Stimulated activated CD8-positive, alpha-beta memory T cell treated with anti-CD3 and anti-CD28 coated beads, Interleukin-2, amount 100 ng/mL, for 48 hours (primary cell): ENCODE data around the gene STX8.
A peak's percentile ranks its signal among the peaks of the same experiment; 100 is the strongest.

Experiments
- DNase-seq, 2 donors: peaks; one replicate each; pipeline ENCODE4 v3.0.0-alpha.2; 2020; ENCODE audit warnings: low read depth in 2 of 2

The STX8 gene

DNA sequence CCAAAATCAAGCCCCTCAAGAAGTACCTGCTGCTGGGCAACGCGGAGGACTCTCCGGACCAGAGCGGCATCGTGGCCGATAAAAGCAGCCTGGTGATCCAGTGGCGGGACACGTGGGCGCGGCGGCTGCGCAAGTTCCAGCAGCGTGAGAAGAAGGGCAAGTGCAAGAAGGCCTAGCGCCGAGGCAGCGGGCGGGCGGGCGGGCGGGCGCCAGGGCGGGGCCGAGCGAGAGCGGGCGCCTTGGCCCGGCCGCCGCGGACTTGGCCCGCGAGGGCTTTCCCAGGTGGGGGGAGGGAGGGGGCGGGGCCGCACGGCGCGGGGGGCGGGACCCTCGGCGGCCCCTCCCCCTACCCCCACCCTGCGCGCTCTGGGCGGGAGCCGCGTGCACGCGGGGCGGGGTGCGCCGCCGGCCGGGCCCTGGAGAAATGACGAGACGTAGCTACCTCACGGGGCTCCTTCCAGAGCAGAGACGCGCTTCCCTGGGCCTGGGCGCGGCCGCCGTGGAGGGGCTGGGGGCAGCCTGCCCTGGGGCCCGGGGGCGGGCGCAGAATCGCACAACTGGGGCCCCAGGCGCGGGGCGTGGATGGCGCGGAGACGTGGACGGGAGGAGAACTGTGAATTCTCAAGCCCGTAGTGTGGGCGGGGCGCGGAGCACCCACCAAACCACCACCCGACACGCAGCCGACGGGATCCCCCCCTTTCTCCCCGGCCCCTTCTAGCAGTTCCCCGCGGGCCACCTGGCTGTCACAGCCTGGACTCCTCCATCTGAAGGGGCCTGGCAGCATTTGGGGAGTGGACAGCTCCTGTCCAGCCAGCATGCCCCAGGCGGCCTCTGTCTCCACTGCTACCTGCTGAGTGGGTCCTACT lies 335.6 kb downstream of the STX8 start:
- peak; percentile 52 to 58 for DNase-seq

DNA sequence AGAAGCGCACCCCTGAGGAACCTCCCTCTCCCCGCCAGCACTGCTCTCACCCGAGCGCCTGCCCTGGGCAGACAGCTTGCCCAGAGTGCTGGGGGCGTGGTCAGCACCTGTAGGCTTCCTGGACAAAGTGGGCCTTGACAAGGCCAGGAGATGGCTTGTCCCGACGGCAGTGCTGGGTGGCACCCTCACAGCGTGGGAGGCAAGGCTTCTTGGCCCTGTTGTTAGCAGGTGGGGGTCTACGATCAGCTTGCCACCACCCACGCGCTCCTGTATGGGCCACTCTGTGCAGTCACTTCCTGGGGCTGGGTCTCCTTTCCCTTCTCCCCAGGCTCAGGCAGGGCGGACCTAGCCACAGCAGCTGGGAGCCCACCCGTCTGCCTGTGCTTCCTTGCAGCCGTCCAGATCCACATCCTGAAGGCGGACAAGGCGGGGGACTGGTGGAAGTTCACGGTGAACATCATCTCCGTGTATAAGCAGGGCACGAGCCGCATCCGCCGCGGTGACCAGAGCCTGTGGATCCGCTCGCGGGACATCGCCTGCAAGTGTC lies 336.3 kb downstream of the STX8 start:
- no peak for DNase-seq

DNA sequence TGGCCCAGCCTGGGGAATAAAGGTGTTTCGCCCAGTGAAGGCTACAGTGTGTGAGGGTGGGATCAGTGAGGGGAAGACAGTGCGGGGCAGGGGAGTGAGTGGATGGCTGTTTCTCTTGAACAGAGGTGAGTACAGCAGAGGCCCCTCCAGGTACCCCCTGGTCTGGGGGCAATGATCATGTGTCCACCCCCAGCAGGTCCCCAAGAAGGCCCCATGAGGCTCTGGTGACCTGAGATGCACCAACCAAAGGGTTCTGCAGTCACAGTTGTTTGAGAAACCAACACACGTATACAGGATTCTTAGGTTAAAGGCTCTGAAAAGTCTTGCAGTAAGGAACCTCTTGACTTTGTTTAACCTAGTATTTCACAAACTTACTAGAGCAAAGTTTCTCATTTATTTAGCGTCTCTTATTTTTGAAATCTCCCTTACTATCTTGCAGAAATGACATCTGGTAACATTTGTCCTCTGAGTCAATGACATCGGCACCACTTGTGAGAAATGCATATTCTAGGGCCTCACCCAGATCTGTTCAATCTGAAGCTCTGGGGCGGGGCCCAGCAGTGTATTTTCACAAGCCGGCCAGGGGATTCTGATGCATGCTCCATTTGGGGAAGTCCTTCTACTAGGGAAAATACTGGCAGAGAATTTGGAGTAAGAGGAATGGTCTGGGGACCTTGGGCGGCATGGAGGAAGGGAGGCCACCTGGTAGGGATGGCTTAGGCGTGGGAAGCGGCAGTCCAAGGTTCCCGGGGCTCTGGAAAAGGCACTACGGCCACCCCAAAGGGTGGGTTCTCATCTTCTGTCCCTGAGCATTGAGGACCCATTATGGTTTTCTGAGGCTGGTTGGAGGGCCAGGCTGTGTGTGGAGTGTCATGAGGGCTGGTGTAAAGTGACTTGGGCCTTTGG lies 337.0 kb downstream of the STX8 start:
- no peak for DNase-seq

DNA sequence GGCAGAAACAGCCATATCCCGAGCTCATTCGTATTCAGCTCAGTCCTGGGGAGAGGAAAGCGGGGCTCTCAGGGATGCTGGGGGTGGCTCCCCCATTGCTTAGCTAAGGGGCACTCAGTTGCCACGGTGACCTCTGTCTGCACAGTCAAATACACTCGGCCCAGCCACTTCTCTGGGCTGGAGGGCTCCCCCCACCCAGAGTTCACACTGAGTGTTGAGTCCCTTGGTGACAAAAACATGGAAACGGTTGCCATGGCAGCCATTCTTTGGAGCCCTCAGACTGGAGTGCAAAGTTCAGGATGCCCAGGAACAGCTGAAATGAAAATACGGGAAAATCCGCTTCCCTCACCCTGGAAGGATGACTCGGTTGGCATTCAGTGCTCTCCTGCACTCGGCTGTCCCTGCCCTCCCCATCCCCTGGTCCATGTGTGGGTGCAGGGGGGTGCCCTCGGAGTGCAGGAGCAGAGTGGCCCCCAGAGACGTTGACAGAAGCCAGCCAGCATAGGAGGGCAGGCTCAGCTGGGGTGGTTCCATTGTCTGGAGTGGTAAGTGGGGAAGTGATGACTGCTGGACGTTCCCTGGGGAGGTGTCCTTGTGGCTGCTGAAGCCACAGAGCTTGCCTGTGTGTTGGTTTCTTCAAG lies 337.8 kb downstream of the STX8 start:
- DNase-seq, result no peak

DNA sequence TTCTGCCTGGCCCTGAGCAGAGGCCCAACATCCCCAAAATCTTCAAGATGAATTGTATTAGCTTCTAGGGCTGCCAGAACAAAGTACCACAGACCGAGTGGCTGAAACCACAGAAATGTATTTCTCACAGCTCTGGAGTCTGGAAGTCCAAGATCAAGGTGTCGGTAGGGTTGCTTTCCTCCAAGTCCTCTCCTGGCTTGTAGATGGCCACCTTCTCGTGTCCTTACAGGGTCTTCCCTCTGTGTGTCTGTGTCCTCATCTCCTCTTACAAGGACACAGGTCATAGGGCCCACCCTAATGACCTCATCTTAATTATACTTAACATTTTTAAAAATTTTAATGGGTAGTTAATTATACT lies 338.6 kb downstream of the STX8 start:
- DNase-seq, result no peak

DNA sequence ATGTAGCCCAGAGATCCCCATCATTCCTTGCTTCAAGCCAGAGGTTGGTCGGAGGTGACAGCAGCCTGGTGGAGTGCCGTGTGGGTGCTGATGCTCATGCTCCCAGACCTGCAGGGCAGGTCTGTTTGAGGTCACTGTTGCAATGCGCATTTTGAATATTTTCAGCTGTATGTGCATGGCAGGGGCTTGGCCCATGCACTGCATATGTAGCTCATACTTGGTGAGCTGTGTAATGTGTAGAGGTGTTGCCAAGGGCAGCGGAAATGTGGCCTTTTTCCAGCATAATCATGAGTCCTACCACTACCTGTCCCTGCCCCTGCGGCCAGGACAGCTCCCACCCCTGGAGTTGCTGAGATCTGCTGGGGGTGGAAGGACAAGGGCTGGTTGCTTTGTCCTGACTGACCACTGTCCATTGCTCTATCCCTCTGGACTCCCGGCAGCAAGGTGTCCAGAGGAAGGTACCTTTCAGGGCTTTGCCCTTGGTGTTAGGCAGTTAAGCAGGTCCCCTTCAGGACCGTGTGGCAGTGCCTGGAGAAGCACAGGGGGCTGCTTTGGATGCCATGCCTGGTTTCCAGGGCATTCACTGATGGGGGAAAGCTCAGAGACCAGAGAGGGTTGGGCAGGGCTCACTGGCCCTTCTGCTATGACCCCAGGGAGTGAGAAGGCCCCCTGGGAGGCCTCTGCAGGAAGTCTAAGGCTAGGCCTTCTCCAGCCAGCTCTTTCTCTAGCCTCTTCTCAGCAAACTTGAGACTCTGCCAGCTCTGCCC lies 339.2 kb downstream of the STX8 start:
- no peak for DNase-seq

DNA sequence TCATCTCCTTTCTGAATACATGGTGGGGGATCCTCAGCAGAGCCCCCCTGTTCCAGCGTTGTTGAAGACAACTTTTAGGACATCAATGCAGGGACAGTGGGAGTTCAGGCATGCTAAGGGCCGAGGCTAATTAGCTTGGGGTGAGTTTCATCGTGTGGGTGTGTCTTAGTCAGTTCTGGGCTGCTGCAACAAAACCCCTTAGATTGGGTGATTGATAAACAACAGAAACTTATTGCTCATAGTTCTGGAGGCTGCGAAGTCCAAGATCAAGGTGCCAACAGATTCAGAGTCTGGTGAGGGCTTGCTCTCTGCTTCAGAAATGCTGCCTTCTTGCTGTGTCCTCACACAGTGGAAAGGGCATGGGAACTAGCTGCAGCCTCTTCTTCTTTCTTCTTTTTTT lies 340.3 kb downstream of the STX8 start:
- DNase-seq, result no peak

DNA sequence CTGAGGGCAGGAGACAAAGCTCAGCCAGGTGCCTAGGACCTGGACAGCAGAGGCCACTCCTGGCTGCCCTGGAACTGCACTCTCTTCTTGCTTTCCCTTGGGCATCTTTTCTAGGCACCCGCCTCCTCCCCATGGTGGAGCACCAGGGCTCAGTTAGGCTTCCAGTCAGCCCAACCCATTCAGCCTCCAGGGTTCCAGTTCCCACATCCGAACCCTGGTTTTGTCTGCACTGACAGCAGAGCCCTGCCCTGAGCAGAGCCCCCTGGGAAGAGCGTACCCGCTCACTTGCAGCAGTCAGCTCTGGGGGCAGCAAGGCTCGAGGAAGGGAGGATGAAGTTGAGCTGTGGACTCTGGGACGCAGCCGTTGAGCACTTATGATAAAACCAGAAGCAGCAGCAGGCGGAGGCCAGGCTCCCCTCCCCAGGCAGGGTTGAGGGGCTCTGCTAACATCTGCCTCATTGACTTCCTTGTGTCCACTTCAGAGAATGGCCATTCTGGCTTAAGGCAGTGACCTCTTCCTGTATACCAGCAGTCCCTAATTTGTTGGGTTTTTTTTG lies 341.2 kb downstream of the STX8 start:
- no peak for DNase-seq

DNA sequence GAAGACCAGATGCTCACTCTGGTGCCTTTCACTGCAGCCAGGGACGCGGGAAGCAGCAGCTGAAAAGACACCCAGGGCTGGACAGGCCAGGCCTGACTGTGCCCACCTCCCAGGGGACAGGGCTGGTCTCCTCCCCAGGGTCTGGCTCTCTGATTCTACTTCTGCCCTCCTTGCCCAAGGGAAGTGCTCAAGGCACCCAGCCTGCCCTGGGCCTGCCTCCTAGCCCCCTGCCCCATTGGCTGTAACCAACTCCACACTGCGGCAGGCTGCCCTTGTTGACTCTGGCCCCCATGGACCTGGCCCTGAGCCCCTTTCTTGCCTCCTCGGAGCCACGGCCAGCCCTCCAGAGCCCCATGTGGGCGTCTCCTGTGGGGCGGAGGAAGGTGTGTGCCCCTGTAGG lies 341.9 kb downstream of the STX8 start:
- DNase-seq, result no peak

DNA sequence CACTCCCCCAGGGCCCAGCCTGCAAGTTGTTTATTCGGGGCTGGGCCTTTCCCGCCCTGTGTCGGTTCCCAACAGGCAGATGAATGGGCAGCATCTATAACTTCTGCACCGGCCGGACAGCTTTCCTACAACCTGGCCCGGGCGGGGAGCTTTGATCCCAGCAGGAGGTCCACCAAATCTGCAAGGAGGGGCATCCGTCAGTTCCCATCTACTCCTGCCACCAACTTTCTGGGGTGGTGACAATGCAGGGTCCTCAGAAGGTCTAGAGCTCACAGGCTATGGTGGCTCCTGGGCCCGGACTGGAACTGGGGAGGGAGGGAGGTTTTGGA lies 342.4 kb downstream of the STX8 start:
- no peak for DNase-seq

DNA sequence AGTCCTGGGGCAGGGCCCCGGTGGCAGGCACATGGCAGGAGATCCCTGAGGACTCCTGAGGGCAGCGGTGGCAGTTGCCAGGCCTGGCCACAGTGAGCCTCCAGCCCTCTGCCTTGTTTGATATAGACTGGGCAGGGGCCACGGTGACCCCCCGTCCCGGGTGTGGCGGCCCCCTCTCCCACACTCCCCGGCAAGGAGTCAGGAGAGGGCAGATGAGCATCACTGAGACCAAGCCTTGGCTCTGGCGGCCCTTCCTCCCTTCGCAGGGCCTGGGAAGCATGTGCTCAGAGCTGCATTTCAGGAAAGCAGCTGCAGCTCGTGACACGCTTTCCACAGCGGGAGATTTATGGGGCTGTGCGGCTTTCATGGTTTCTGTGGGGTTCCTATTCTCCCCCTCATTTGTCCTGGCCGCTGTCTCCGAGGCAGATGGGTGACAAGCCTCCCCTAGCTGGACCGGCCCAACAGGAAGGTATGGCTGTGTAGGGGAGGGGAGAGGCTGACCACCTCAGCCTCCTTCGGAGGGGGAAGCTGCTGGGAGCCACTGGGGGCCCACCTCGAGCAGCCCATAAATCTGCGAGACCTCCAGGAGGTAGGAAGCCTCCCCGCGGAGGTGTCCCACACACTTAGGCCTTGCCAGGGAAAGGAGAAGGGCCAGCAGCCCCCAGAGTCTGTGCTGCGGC lies 342.9 kb downstream of the STX8 start:
- no peak for DNase-seq

DNA sequence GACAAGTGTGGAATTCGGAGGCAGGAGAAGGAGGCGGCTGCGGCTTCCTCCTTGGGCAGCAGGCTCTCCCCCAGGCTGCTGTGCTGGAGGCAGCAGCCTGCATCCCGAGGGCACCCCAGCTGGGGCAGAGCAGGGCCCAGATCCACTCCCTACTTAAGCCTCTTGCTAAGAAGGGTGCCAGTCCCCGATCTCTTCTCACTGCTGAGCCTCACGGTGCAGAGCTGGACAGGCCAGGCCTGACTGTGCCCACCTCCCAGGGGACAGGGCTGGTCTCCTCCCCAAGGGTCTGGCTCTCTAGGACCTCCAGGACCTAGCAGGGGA lies 343.5 kb downstream of the STX8 start:
- no peak for DNase-seq

DNA sequence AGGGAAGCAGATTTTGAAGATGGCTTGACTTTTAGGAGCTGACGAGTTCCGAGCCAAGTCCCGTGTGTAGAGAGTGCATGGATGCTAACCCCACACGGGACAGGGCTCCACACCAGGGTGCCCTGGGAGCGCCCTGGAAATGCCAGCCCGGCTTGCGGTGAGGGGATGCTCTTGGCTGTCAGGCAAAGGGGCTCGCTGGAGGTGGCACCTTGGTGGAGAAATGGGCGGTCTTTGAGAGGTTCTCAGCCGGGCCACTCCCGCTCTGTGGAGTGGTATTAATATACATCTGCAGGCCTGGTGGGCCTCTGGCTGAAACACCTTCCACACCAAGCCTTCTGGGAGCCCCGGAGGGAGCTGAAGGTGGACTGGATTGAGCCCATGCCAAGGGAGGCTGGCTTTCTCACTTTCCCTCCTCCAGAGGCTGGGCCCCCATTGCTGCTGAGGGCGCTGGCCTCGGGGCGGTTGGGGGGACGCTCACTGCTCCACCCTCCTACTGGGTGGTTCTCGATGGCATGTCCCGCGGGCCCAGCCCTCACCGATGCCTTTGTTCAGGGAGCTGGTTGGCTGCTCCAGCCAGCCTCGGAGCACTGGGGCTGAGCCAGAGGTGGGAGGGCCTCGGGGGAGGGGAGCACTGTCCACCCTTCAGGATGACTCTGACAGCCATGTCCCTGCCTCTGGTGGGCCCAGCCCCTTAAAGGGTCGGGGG lies 344.0 kb downstream of the STX8 start:
- no peak for DNase-seq

DNA sequence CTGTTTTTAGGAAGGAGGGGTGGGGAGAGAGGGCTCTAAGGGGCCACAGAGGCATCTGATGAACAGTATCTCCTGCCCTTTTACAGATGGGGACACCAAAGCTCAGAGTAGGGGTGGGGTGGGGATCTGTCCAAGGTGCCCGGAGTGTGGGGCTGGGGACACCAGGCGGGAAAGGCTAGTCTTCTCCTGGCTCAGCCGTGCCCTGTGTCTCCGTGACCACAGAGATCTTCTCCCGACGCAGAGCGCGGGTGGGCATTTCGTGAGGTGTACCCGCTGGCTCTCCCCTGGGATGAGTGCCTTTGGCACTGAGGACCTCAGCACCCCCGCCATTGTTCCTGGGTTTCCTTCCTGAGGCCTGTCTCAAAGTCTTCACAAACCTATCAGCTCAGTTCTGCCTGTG lies 344.8 kb downstream of the STX8 start:
- no peak for DNase-seq

DNA sequence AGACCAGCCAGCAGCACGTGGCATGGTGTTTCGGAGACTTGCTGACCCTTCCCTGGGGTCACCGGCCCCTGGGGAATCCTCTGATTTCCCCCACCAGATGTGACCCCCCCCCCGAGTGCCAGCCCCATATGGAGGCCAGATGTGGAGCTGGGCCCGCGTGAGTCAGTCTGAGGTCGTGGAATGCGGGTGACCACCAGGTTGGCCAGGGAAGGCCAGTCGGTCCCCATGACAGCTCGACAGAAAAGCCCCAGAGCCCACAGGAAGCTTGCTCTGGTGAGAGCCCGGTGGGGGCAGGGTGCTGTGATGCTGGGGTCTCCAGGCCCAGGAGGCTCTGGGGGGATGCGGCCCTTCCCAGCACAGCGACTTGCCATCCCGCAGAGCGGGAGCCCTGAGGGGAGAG lies 345.3 kb downstream of the STX8 start:
- DNase-seq, result no peak

DNA sequence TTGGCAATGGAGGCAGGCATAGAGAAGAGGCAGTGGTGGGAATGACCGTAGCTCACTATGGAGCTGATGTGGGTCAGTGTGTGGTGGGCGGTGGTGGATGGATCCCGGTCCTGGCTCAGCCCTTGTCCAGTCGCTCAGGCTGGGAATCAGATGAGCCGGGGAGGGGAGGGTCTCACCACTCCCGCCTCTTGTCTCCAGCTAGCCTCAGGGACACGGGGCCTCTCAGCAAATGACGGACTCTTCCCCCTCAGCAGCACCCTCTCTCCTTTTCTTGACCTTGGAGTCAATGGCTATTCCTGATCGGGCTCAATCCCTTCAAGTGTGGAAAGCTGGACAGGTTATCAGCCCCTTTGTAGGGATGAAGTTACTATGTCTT lies 345.8 kb downstream of the STX8 start:
- no peak for DNase-seq

DNA sequence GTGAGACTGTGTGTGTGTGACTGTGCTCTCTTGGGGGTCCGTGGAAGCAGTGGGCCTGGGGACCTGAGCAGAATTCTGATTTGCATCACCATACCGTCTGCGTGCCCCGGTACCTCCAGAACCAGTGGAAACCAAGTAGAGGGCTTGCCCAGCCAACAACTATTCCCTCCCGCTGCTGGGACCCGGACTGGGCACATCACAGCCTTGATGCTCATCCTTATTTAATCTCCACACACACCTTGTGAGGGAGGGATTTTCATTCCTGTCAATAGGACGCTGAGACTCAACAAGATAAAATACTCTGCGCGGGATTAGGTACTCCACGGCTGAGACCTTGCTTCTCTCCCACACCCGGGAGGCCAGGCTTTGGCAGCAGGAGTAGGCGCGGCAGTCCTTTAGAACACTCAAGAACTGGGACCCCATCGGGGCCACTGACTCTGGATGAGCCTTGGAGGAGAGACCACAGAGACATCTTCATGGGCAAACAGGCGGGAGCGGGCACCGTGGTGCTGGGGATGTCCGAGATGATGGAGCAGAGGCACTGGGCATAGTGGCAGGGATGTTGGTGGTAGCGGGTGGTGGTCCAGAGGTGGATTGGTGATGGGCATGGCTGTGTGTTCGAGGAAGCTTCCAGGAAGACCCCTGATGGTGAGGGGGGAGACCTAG lies 346.3 kb downstream of the STX8 start:
- no peak for DNase-seq

DNA sequence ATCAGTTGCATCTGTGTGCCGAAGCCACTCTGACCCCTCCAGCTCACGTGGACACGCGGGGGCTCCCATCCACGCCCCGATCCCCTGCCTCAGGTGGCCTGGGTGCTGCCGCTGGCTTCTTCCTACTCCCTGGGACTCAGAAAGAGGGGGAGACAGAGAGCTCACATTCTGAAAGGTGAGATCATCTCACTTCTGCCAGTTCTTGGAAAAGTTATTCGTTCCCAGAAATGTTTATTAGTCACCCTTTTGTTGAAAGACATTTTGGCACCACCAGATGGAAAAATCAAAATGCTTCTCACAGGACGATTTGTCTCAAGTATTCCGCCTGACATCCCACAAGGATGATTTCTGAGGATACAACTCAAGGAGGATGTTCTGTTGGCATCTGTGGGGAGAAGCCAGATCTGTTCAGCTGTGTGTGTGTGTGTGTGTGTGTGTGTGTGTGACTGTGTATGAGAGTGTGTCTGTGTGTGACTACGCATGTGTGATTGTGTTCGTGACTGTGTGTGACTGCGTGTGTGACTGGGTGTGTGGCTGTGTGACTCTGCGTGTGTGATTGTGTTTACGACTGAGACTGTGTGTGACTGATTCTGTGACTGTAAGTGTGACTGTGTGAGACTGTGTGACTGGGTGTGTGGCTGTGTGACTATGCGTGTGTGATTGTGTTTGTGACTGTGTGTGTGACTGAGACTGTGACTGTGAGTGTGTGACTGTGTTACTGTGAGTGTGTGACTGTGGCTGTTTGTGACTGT lies 347.0 kb downstream of the STX8 start:
- no peak for DNase-seq

DNA sequence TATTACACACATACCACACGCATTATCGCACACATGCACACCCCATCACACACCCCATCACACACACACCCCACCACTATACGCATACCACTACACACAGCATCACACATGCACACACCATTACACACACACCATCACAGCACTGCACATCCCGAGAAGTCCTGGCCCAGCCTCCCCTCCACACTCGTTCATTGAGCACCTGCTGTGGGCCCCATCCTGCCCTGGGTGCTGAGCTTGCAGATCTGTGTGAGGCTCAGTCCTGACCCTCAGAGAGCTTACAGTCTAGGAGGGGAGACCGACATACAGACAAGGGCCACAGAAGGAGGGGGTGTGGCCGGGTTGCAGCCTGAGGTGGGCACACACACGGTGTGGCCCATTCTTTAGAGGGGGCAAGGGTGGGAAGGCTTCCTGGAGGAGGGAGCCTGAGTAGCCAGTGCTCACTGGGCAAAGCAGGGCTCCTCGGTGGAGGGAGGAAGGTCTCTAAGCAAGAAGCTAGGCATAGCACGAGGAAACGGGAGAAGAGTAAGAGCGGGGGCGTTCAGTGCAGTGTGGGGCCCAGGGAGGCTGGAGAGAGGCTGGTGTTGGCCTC lies 347.7 kb downstream of the STX8 start:
- no peak for DNase-seq
